GM13976 (cell line): ENCODE results near the gene AKAIN1.

Experiments used
- DNase-seq: peaks from one replicate; pipeline ENCODE4 v3.0.0; 2012; ENCODE audit warnings: low spot score
- in situ Hi-C: fragments of 300-500 bp; cut with MboI; formaldehyde crosslinking; loops from one replicate; pipeline ENCODE4 v1.12.0; 2022; ENCODE audit warnings: low sequenced_read_pairs, mixed read lengths, inconsistent platforms; ENCODE audit not compliant: unreplicated experiment
- TF ChIP-seq, protein P1 (sequence below): IDR thresholded peaks from 2 replicates; pipeline ENCODE4 v1.5.1; 2012; ENCODE audit warnings: borderline replicate concordance, mild to moderate bottlenecking; ENCODE audit not compliant: insufficient read depth; ENCODE audit errors: extremely low read depth, missing control alignments, control extremely low read depth

AKAIN1 gene

DNA sequence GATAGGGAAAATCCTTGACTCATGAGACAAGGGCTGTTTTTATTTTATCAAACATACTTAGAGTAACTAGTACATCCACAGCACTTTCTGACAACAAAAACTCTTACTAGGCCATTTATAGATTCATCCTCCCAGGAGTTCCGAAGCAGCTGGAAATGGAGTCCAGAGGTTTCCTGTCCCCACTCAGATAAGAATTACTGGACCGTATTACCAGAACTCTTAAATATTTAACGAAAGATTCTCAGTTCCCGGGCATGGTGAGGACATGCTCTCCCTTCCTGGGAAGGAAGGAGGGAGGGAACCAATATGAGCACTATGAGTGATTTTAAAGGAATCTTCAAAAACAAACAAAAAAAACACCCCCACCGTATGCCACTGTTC lies 41.2 kb downstream of the AKAIN1 start:
- in situ Hi-C loops = no loop called here
- TF ChIP-seq, protein P1, sequence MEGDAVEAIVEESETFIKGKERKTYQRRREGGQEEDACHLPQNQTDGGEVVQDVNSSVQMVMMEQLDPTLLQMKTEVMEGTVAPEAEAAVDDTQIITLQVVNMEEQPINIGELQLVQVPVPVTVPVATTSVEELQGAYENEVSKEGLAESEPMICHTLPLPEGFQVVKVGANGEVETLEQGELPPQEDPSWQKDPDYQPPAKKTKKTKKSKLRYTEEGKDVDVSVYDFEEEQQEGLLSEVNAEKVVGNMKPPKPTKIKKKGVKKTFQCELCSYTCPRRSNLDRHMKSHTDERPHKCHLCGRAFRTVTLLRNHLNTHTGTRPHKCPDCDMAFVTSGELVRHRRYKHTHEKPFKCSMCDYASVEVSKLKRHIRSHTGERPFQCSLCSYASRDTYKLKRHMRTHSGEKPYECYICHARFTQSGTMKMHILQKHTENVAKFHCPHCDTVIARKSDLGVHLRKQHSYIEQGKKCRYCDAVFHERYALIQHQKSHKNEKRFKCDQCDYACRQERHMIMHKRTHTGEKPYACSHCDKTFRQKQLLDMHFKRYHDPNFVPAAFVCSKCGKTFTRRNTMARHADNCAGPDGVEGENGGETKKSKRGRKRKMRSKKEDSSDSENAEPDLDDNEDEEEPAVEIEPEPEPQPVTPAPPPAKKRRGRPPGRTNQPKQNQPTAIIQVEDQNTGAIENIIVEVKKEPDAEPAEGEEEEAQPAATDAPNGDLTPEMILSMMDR = no peak
- no peak for DNase-seq

DNA sequence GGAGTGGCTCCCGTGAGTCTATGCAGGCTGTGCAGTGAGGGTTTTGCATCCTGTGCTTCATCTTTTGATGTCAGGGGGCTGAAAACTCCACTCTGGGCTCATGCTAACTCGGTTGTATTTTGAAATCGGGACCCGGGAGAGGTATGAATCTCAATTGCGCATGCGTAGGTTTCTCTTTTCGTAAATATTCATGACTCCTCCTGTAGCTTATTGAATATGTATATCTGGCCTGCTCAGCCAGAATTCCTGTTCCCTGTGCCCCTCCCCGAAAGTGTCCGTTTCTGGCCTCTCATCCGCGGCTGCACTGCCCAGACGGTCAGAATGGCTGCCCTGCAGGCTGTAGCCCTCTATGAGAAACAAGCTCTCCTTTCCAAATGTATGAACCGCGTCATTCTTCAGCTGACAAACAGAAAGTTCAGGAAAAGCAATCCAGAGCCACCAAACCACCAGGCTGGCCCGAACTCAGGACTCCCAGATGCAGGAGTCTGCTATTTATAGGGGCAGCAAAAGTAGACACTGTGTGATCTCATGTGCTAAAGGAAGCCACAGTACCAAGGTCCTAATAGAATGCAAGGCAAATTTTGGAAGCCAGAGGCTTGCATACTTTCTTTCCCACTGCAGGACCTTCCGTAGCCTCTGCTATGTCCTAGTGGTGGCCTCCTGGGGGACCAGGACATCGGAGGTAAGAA lies 41.7 kb downstream of the AKAIN1 start:
- TF ChIP-seq, protein P1 = no peak
- in situ Hi-C loops = no loop called here
- DNase-seq = no peak

DNA sequence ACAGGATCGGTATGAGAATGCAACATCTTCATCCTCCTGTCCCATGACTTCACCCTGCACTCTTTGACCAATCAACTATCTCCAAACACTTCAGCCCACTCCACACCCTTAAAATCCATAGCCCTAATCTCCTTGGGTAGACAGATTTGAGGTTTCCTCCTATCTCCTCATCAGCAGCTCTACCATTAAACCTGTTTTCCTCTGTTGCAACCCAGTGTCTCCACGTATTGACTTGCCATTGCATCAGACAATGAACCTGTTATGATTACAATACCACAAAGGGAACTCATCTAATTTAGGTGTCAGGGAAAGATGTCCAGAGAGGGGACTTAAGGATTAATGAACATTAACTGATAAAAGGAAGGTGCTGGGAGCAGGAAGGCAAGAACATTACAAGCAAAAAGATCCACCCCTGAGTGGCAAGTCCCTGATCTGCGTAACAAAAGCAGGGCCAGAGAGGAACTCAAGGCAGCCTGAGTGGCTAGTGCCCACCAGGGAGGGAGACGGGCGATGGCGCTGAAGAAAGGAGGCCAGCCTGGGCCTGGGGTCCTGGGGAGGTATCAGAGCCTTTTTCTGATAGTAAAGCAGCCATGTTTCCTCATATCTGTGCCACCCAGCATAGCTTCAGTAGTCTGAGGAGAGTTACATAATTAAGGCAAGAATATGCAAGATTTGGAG lies 44.6 kb downstream of the AKAIN1 start:
- TF ChIP-seq, protein P1 = no peak
- no peak for DNase-seq
- in situ Hi-C loops = no loop called here

DNA sequence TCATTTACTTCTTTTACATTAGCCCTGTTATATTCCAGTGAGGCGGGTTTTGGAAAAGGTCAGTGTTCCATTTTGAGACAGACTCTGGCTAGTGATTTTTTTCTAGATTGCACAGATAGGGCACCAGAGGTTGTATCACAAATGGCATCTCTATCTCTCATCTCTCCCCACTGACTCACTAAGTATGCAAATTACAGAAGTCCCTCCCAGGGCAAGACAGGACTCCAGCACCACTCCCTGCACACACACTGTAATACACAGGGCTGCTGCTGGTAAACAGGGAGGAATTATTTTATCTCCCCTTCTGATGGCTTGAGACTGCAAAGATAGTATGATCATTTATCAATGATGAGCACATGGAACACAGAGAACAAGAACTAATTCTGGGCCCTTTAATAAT lies 46.2 kb downstream of the AKAIN1 start:
- TF ChIP-seq, protein P1 = no peak
- DNase-seq = no peak
- in situ Hi-C loops = no loop called here

DNA sequence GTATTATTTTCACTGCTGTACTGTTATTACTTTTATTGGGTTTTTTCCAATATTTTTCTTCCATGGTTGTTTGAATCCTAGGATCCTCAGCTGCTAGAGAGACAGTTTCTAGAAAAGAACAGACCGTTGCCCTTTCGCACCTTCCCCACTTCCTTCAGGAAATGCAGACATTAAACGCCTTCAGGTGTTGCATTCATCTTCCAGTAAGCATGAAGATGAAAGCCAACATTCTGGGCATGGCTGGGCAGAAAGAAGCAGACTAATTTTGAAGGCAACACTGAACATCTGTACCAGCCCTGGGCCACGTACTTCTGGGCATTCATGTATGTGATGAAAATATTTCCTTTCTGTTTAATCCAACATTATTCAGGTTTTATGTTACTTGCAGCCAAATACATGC lies 51.0 kb downstream of the AKAIN1 start:
- TF ChIP-seq, protein P1 = no peak
- in situ Hi-C loops = no loop called here
- no peak for DNase-seq

DNA sequence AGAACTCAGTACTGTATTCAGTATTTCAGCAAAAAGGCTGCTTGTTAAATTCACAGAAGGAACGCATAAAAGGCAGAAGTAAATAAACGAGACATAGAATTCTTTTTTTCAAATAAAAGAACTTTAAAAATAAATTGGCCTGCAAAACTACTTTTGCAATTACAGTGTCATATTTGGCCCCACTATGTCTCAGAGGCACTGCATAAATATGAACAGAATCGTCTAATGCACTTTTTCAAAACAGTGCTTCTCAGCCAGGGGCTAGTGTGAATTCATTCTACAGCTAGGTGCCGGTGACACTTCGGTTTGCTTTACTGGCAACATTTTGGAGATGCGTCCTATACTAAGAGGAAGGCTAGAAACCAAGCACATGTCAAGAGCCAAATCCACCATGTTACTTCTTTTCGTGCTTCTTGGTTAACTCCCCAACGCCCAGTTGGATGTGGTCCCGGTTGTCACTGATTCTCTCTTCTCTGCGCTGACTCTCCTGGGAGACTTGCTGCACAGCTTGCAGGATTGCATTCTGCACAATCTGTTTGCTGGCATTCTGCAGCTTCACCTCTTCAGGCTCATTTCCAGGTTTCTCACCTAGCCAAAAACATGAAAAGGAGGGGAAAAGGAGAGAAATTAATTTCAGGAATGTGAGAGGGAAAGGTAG lies 51.8 kb downstream of the AKAIN1 start:
- in situ Hi-C loops = no loop called here
- DNase-seq = no peak
- TF ChIP-seq, protein P1 = no peak
